ENCODE results near the gene ATP2C2. TPM values are rescaled to one million over a fixed set of nuclear protein-coding genes. Genes with fewer than 3 reads are reported as not detected.

The ATP2C2 gene
- total RNA-seq, 1 donor from 2014 or later = not detected

- Mint-ChIP-seq H3K36me3 (no peaks in the 10 kb centered on the region), H3K27me3 (ENCODE audit: insufficient read depth, low read depth) (peaks cover 11% of the 10 kb centered on the region), H3K4me3 (no peak overlapping the region), H3K27ac (peak overlapping the region; percentile 69), H3K4me1 (peaks cover 21% of the 10 kb centered on the region), H3K9me3 (no peaks in the 10 kb centered on the region)
- Histone ChIP-seq H3K27ac (no peak overlapping the region), H3K4me2 (no peak overlapping the region), H4K20me1 (ENCODE audit: low read depth) (no peaks in the 10 kb centered on the region), H3K4me3 (no peak overlapping the region), H3K9me3 (ENCODE audit: low read depth) (no peaks in the 10 kb centered on the region), H3K36me3 (no peaks in the 10 kb centered on the region), H3K9ac (no peak overlapping the region), H3K4me1 (no peaks in the 10 kb centered on the region), H2AFZ (replicated peaks) (no peak overlapping the region), H3F3A (ENCODE audit: low read depth) (no peaks in the 10 kb centered on the region), H3K27me3 (no peaks in the 10 kb centered on the region), H3K79me2 (ENCODE audit: low read depth) (no peaks in the 10 kb centered on the region)
- no peak for DNase-seq (ENCODE audit: low spot score)
- no peak for TF ChIP-seq EZH2 (IDR thresholded peaks at IDR 0.05)
- TF ChIP-seq EZH2phosphoT487 (IDR thresholded peaks at IDR 0.05) = no peak
- TF ChIP-seq, protein P1, sequence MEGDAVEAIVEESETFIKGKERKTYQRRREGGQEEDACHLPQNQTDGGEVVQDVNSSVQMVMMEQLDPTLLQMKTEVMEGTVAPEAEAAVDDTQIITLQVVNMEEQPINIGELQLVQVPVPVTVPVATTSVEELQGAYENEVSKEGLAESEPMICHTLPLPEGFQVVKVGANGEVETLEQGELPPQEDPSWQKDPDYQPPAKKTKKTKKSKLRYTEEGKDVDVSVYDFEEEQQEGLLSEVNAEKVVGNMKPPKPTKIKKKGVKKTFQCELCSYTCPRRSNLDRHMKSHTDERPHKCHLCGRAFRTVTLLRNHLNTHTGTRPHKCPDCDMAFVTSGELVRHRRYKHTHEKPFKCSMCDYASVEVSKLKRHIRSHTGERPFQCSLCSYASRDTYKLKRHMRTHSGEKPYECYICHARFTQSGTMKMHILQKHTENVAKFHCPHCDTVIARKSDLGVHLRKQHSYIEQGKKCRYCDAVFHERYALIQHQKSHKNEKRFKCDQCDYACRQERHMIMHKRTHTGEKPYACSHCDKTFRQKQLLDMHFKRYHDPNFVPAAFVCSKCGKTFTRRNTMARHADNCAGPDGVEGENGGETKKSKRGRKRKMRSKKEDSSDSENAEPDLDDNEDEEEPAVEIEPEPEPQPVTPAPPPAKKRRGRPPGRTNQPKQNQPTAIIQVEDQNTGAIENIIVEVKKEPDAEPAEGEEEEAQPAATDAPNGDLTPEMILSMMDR (IDR thresholded peaks at IDR 0.05) = no peak
Observed at GRCh38 chr16:84408314-84408690, 40.0 kb downstream of the ATP2C2 start.

- H3K4me3 Mint-ChIP-seq = no peak overlapping the region
Observed at GRCh38 chr16:84408856-84409255, 40.5 kb downstream of the ATP2C2 start.

DNA sequence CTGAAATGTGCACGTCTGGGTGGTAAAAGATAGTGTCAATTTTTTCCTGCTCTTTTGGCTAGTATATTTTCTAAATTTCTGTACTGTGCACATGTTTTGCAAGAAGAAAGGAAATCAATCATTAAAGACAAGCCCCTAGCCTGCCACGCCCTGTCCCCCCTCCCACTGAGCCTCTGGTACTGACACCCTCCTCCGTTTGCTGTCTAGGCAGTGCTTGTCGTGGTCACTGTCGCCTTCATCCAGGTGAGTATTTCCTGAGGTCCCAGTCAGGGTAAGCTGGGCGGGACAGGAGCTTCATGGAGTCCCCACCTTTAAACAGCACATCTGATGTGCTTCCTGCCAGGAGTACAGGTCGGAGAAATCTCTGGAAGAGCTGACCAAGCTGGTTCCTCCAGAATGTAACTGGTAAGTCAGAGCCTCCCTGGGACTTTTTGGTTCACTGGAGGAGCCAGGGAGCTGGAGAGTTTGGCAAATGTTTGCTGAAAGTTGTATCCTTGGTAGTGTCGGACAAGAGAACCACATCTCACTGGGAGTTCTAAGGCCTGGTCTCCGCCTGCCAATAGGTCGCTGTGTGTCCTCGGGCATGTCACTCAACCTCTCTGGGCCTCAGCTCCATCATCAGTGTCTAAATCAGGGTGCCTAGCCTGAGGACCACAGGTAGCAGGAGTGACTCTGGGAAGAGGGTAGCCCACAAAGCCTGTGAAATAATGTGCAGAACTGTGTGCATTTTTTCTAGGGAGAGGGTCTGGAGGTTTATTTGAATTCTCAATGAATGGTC, 42.2 kb downstream of the ATP2C2 start:
- Histone ChIP-seq H2AFZ (replicated peaks) (no peak overlapping the region), H3K4me2 (no peak overlapping the region), H3K4me3 (no peak overlapping the region), H3K9ac (no peak overlapping the region), H3K27me3 (no peaks in the 10 kb centered on the region), H3K27ac (no peak overlapping the region), H3K4me1 (no peaks in the 10 kb centered on the region), H3K9me3 (ENCODE audit: low read depth) (no peaks in the 10 kb centered on the region), H4K20me1 (ENCODE audit: low read depth) (no peaks in the 10 kb centered on the region), H3K36me3 (no peaks in the 10 kb centered on the region), H3F3A (ENCODE audit: low read depth) (no peaks in the 10 kb centered on the region), H3K79me2 (ENCODE audit: low read depth) (no peaks in the 10 kb centered on the region)
- TF ChIP-seq EZH2phosphoT487 (IDR thresholded peaks at IDR 0.05) = no peak
- TF ChIP-seq, protein P1 (IDR thresholded peaks at IDR 0.05) = no peak
- no peak for TF ChIP-seq EZH2 (IDR thresholded peaks at IDR 0.05)
- Mint-ChIP-seq H3K4me3 (peak overlapping the region; percentile 34), H3K27me3 (ENCODE audit: insufficient read depth, low read depth) (peaks cover 18% of the 10 kb centered on the region), H3K27ac (no peak overlapping the region), H3K4me1 (peaks cover 32% of the 10 kb centered on the region), H3K9me3 (no peaks in the 10 kb centered on the region), H3K36me3 (no peaks in the 10 kb centered on the region)
- no peak for DNase-seq (ENCODE audit: low spot score)

More at GRCh38 chr16:84408856-84409255, 40.5 kb downstream of the ATP2C2 start:
- Histone ChIP-seq H4K20me1 (ENCODE audit: low read depth) (no peaks in the 10 kb centered on the region), H2AFZ (replicated peaks) (no peak overlapping the region), H3K4me2 (no peak overlapping the region), H3F3A (ENCODE audit: low read depth) (no peaks in the 10 kb centered on the region), H3K36me3 (no peaks in the 10 kb centered on the region), H3K9ac (no peak overlapping the region), H3K9me3 (ENCODE audit: low read depth) (no peaks in the 10 kb centered on the region), H3K27me3 (no peaks in the 10 kb centered on the region), H3K4me1 (no peaks in the 10 kb centered on the region), H3K27ac (no peak overlapping the region), H3K4me3 (no peak overlapping the region), H3K79me2 (ENCODE audit: low read depth) (no peaks in the 10 kb centered on the region)
- DNase-seq (ENCODE audit: low spot score) = no peak
- Mint-ChIP-seq H3K36me3 (no peaks in the 10 kb centered on the region), H3K27me3 (ENCODE audit: insufficient read depth, low read depth) (peaks cover 11% of the 10 kb centered on the region), H3K9me3 (no peaks in the 10 kb centered on the region), H3K4me1 (peaks cover 21% of the 10 kb centered on the region), H3K27ac (peak overlapping the region; percentile 79)
- TF ChIP-seq EZH2phosphoT487 (IDR thresholded peaks at IDR 0.05) (no peak), EZH2 (IDR thresholded peaks at IDR 0.05) (no peak)
- TF ChIP-seq, protein P1 (IDR thresholded peaks at IDR 0.05) = no peak

Measured in neural progenitor cell (in vitro differentiated cells).